Loucy (cell line): Measurements from ENCODE around the gene SOCS6.

Experiments used
- H2AFZ ChIP-seq: fragments of 200-600 bp; sonication (generic); 2 replicates; pipeline ENCODE4 v1.6.0; 2016; ENCODE audit warnings: antibody characterized with exemption, mild to moderate bottlenecking, low read length, moderate library complexity
- H3F3A ChIP-seq: fragments of 200-600 bp; 2 replicates; pipeline ENCODE4 v1.6.0; 2016; ENCODE audit warnings: antibody characterized with exemption, low read depth, mild to moderate bottlenecking
- H3K27me3 ChIP-seq: fragments of 200-600 bp; sonication (generic); 2 replicates; pipeline ENCODE4 v1.6.1; 2014; ENCODE audit warnings: low read length, mild to moderate bottlenecking; ENCODE audit not compliant: insufficient read depth, poor library complexity, severe bottlenecking
- H3K36me3 ChIP-seq: fragments of 200-600 bp; sonication (generic); 2 replicates; pipeline ENCODE4 v1.6.1; 2016; ENCODE audit warnings: low read length; ENCODE audit not compliant: insufficient read depth
- H3K4me1 ChIP-seq: fragments of 200-600 bp; sonication (generic); 2 replicates; pipeline ENCODE4 v1.5.1; 2014; ENCODE audit warnings: low read length, mild to moderate bottlenecking; ENCODE audit not compliant: insufficient read depth, poor library complexity, severe bottlenecking
- H3K4me2 ChIP-seq: fragments of 200-600 bp; sonication (generic); 2 replicates; pipeline ENCODE4 v1.6.0; 2014; ENCODE audit warnings: antibody characterized with exemption, low read length, low read depth, mild to moderate bottlenecking; ENCODE audit not compliant: poor library complexity, severe bottlenecking
- H3K4me3 ChIP-seq: fragments of 200-600 bp; sonication (generic); 2 replicates; pipeline ENCODE4 v1.5.1; 2014; ENCODE audit warnings: low read length, mild to moderate bottlenecking, mixed read lengths; ENCODE audit not compliant: poor library complexity, severe bottlenecking
- H3K79me2 ChIP-seq: fragments of 200-600 bp; sonication (generic); 2 replicates; pipeline ENCODE4 v1.6.1; 2014; ENCODE audit warnings: low read length; ENCODE audit not compliant: insufficient read depth
- H3K9ac ChIP-seq: fragments of 200-600 bp; sonication (generic); 2 replicates; pipeline ENCODE4 v1.6.0; 2014; ENCODE audit warnings: mild to moderate bottlenecking, low read depth, low read length, moderate library complexity; ENCODE audit not compliant: poor library complexity, severe bottlenecking
- H3K9me2 ChIP-seq: fragments of 200-600 bp; sonication (generic); replicated peaks from 2 replicates; pipeline ENCODE4 v1.6.1; 2016; ENCODE audit warnings: low read depth, low read length, mixed read lengths
- H3K9me3 ChIP-seq: fragments of 200-600 bp; sonication (generic); 2 replicates; pipeline ENCODE4 v1.6.1; 2014; ENCODE audit warnings: mild to moderate bottlenecking, antibody characterized with exemption, low read length, low read depth; ENCODE audit not compliant: insufficient read depth
- H4K20me1 ChIP-seq: fragments of 200-600 bp; sonication (generic); 2 replicates; pipeline ENCODE4 v1.6.0; 2014; ENCODE audit warnings: antibody characterized with exemption, low read length, mild to moderate bottlenecking; ENCODE audit not compliant: insufficient read depth, poor library complexity, severe bottlenecking
- CTCF ChIP-seq: fragments of 200-600 bp; sonication (generic); conservative IDR thresholded peaks from 2 replicates; pipeline ENCODE4 v1.5.1; 2014; ENCODE audit warnings: mild to moderate bottlenecking, antibody characterized with exemption, low read length
- EZH2phosphoT487 ChIP-seq: fragments of 200-600 bp; IDR thresholded peaks from 2 replicates; pipeline ENCODE4 v1.6.1; 2018; ENCODE audit warnings: antibody characterized with exemption, mild to moderate bottlenecking, moderate library complexity, borderline replicate concordance

Gene SOCS6

GRCh38 chr18:70368903-70369302, 80.1 kb downstream of the SOCS6 start:
- Histone ChIP-seq H3K4me1 (no peaks in the 10 kb centered on the region), H3K9me3 (no peaks in the 10 kb centered on the region), H3F3A (no peaks in the 10 kb centered on the region), H3K27me3 (no peaks in the 10 kb centered on the region), H3K79me2 (no peaks in the 10 kb centered on the region), H3K36me3 (no peaks in the 10 kb centered on the region), H3K4me3 (no peak overlapping the region), H3K4me2 (no peak overlapping the region), H2AFZ (no peak overlapping the region), H3K9me2 (no peaks in the 10 kb centered on the region), H4K20me1 (no peaks in the 10 kb centered on the region), H3K9ac (no peak overlapping the region)
- no peak for TF ChIP-seq CTCF
- no peak for TF ChIP-seq EZH2phosphoT487

GRCh38 chr18:70370762-70371733, 82.2 kb downstream of the SOCS6 start:
- Histone ChIP-seq H3K9me3 (no peaks in the 10 kb centered on the region), H2AFZ (no peak overlapping the region), H3K4me2 (no peak overlapping the region), H3K4me3 (no peak overlapping the region), H3K79me2 (no peaks in the 10 kb centered on the region), H4K20me1 (no peaks in the 10 kb centered on the region), H3K9me2 (no peaks in the 10 kb centered on the region), H3K9ac (no peak overlapping the region), H3K36me3 (no peaks in the 10 kb centered on the region), H3K27me3 (no peaks in the 10 kb centered on the region), H3F3A (no peaks in the 10 kb centered on the region), H3K4me1 (no peaks in the 10 kb centered on the region)
- no peak for TF ChIP-seq EZH2phosphoT487
- no peak for TF ChIP-seq CTCF

GRCh38 chr18:70371908-70372307, 83.1 kb downstream of the SOCS6 start:
- Histone ChIP-seq H3K9me3 (no peaks in the 10 kb centered on the region), H2AFZ (no peak overlapping the region), H3K9ac (no peak overlapping the region), H3K4me3 (no peak overlapping the region), H3F3A (no peaks in the 10 kb centered on the region), H3K9me2 (no peaks in the 10 kb centered on the region), H3K4me1 (no peaks in the 10 kb centered on the region), H3K79me2 (no peaks in the 10 kb centered on the region), H3K4me2 (no peak overlapping the region), H4K20me1 (no peaks in the 10 kb centered on the region), H3K27me3 (no peaks in the 10 kb centered on the region), H3K36me3 (no peaks in the 10 kb centered on the region)
- TF ChIP-seq EZH2phosphoT487: no peak
- no peak for TF ChIP-seq CTCF
